HCT116 (cell line): ENCODE measurements around the gene MTA1.

Experiments used
- EZH2 ChIP-seq: fragments of 200-600 bp; sonication (generic); IDR thresholded peaks from 2 replicates; pipeline ENCODE4 v1.6.1; 2017; ENCODE audit warnings: antibody characterized with exemption, mixed run types
- POLR2A ChIP-seq: IDR thresholded peaks from 2 replicates; pipeline ENCODE4 v1.7.0; 2011; ENCODE audit warnings: borderline replicate concordance; ENCODE audit not compliant: insufficient read depth, insufficient read length; ENCODE audit errors: extremely low read depth
- POLR2AphosphoS5 ChIP-seq: IDR thresholded peaks from 2 replicates; pipeline ENCODE4 v1.6.1; 2011; ENCODE audit warnings: mild to moderate bottlenecking, low read depth, low read length, moderate library complexity
- SIN3A ChIP-seq: IDR thresholded peaks from 2 replicates; pipeline ENCODE4 v1.6.1; 2012; ENCODE audit warnings: low read depth
- TCF7L2 ChIP-seq: IDR thresholded peaks from 2 replicates; pipeline ENCODE4 v1.7.0; 2011; ENCODE audit warnings: borderline replicate concordance, inconsistent platforms; ENCODE audit not compliant: insufficient read depth, insufficient read length; ENCODE audit errors: extremely low read depth
- YY1 ChIP-seq: IDR thresholded peaks from 2 replicates; pipeline ENCODE4 v1.6.1; 2011; ENCODE audit warnings: low read length, low read depth, moderate library complexity, mild to moderate bottlenecking; ENCODE audit not compliant: insufficient replicate concordance; ENCODE audit errors: extremely low read depth
- ZFX ChIP-seq: fragments of 450-650 bp; IDR thresholded peaks from 2 replicates; pipeline ENCODE4 v1.6.1; 2017
- TF ChIP-seq, protein P1 (sequence below), 3 experiments: fragments of 200-600 bp in 1 of 3; sonication (generic) in 1 of 3; IDR thresholded peaks in 2 of 3; conservative IDR thresholded peaks in 1 of 3; 2 replicates each; pipeline ENCODE4 v1.5.1; 2012 to 2017; ENCODE audit warnings: low read depth in 2 of 3, low read length in 2 of 3, antibody characterized with exemption in 1 of 3, borderline replicate concordance in 1 of 3, control low read depth in 1 of 3, mild to moderate bottlenecking in 1 of 3, mixed read lengths in 1 of 3, mixed run types in 1 of 3, moderate library complexity in 1 of 3; ENCODE audit not compliant: insufficient read depth in 1 of 3

DNA sequence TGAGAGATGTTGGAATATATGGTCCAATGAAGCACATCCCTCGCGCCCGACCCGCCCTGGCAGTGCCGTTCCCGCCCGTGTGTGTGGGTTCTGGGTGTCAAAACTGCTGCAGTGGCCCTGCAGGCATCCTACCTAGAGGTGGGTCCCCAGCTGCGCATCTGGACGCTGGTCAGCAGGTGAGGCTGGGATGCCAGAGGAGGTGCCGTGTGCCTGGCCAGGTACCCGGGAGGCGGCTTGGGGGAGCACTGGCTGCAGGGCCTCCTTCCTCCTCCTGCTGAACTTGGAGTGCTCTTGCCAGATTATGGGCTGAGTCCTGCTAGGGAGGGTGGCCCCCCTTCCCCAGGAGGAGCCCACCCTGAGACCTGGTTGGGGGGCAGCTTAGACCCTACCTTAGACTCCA is 5.2 kb downstream of the MTA1 start:
- TF ChIP-seq TCF7L2 (no peak), EZH2 (no peak), YY1 (no peak), SIN3A (no peak), POLR2AphosphoS5 (no peak), POLR2A (no peak), ZFX (no peak)
- TF ChIP-seq, protein P1, sequence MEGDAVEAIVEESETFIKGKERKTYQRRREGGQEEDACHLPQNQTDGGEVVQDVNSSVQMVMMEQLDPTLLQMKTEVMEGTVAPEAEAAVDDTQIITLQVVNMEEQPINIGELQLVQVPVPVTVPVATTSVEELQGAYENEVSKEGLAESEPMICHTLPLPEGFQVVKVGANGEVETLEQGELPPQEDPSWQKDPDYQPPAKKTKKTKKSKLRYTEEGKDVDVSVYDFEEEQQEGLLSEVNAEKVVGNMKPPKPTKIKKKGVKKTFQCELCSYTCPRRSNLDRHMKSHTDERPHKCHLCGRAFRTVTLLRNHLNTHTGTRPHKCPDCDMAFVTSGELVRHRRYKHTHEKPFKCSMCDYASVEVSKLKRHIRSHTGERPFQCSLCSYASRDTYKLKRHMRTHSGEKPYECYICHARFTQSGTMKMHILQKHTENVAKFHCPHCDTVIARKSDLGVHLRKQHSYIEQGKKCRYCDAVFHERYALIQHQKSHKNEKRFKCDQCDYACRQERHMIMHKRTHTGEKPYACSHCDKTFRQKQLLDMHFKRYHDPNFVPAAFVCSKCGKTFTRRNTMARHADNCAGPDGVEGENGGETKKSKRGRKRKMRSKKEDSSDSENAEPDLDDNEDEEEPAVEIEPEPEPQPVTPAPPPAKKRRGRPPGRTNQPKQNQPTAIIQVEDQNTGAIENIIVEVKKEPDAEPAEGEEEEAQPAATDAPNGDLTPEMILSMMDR (IDR thresholded peaks at IDR 0.05 in 2 of 3, conservative IDR thresholded peaks at IDR 0.05 in 1 of 3; ENCODE audit: borderline replicate concordance in 1 of 3, insufficient read depth in 1 of 3, low read depth in 2 of 3, low read length in 2 of 3), result no peak
